ENCODE data around the gene RUNX1.

The RUNX1 gene

GRCh38 chr21:35010447-35010846, 38.7 kb downstream of the RUNX1 start:
- Histone ChIP-seq H3K27ac (ENCODE audit: low read length) (no peak overlapping the region), H3K36me3 (ENCODE audit: insufficient read depth, low read depth, low read length) (no peaks in the 10 kb centered on the region), H3K9me3 (ENCODE audit: insufficient read depth, low read depth, low read length) (no peaks in the 10 kb centered on the region), H3K4me3 (ENCODE audit: low read length) (no peak overlapping the region), H3K9ac (ENCODE audit: low read depth, low read length) (no peak overlapping the region), H3K4me1 (ENCODE audit: insufficient read depth, low read length) (no peaks in the 10 kb centered on the region), H3K27me3 (ENCODE audit: insufficient read depth, low read length) (no peaks in the 10 kb centered on the region)

DNA sequence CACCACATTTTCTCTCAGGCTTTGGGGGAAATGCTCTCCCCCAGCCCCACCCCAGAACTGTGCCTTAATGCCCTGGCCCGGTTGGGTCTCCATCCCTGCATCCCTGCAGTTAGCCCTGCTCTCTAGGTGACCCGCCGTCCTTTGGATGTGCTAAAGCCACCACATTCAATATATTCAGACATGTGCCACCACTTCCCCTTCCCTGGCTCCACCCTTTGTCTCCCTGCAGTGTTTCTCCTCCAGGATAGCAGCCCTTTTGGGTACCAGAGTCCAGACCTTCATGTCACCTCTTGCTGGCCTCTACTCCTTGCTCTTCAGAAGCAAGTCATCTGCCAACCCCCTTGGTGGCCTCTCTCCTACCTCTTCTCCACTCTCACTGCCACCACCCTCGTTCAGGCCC, 41.8 kb downstream of the RUNX1 start:
- Histone ChIP-seq H3K36me3 (ENCODE audit: insufficient read depth, low read depth, low read length) (no peaks in the 10 kb centered on the region), H3K9me3 (ENCODE audit: insufficient read depth, low read depth, low read length) (no peaks in the 10 kb centered on the region), H3K27me3 (ENCODE audit: insufficient read depth, low read length) (no peaks in the 10 kb centered on the region), H3K4me3 (ENCODE audit: low read length) (no peak overlapping the region), H3K4me1 (ENCODE audit: insufficient read depth, low read length) (no peaks in the 10 kb centered on the region), H3K27ac (ENCODE audit: low read length) (no peak overlapping the region), H3K9ac (ENCODE audit: low read depth, low read length) (no peak overlapping the region)

GRCh38 chr21:35006771-35007170, 42.3 kb downstream of the RUNX1 start:
- Histone ChIP-seq H3K27ac (ENCODE audit: low read length) (no peak overlapping the region), H3K36me3 (ENCODE audit: insufficient read depth, low read depth, low read length) (no peaks in the 10 kb centered on the region), H3K4me3 (ENCODE audit: low read length) (no peak overlapping the region), H3K27me3 (ENCODE audit: insufficient read depth, low read length) (no peaks in the 10 kb centered on the region), H3K4me1 (ENCODE audit: insufficient read depth, low read length) (no peaks in the 10 kb centered on the region), H3K9me3 (ENCODE audit: insufficient read depth, low read depth, low read length) (no peaks in the 10 kb centered on the region), H3K9ac (ENCODE audit: low read depth, low read length) (no peak overlapping the region)

DNA sequence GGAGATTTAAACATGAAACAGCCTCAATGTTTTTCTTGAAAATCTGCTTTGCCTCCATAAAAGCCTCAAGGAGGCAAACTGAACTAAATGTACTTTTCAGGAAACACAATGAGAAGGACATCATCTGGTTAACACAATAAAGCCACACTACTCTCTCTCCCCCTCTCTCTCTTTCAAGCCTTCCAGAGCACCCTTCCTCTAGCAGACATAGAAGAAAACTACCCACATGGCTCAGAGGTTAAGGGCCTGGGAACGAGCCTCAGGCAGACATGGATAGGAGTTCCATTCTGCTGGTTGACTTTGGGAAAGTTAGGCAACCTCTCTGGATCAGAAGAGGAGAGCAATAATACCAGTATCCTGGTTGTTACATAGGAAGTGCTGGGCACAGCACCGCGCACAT, 42.9 kb downstream of the RUNX1 start:
- H3K27ac ChIP-seq (ENCODE audit: low read length) = no peak overlapping the region
- no peaks in the 10 kb centered on the region for H3K36me3 ChIP-seq (ENCODE audit: insufficient read depth, low read depth, low read length)
- H3K27me3 ChIP-seq (ENCODE audit: insufficient read depth, low read length) = no peaks in the 10 kb centered on the region
- no peak overlapping the region for H3K4me3 ChIP-seq (ENCODE audit: low read length)
- H3K9me3 ChIP-seq (ENCODE audit: insufficient read depth, low read depth, low read length) = no peaks in the 10 kb centered on the region
- H3K9ac ChIP-seq (ENCODE audit: low read depth, low read length) = no peak overlapping the region
- H3K4me1 ChIP-seq (ENCODE audit: insufficient read depth, low read length) = no peaks in the 10 kb centered on the region

- no peak overlapping the region for H3K4me3 ChIP-seq (ENCODE audit: low read length)
- no peaks in the 10 kb centered on the region for H3K36me3 ChIP-seq (ENCODE audit: insufficient read depth, low read depth, low read length)
- no peaks in the 10 kb centered on the region for H3K9me3 ChIP-seq (ENCODE audit: insufficient read depth, low read depth, low read length)
- H3K9ac ChIP-seq (ENCODE audit: low read depth, low read length) = no peak overlapping the region
- no peak overlapping the region for H3K27ac ChIP-seq (ENCODE audit: low read length)
- no peaks in the 10 kb centered on the region for H3K27me3 ChIP-seq (ENCODE audit: insufficient read depth, low read length)
- no peaks in the 10 kb centered on the region for H3K4me1 ChIP-seq (ENCODE audit: insufficient read depth, low read length)
Observed at GRCh38 chr21:35005560-35006224, 43.4 kb downstream of the RUNX1 start.

DNA sequence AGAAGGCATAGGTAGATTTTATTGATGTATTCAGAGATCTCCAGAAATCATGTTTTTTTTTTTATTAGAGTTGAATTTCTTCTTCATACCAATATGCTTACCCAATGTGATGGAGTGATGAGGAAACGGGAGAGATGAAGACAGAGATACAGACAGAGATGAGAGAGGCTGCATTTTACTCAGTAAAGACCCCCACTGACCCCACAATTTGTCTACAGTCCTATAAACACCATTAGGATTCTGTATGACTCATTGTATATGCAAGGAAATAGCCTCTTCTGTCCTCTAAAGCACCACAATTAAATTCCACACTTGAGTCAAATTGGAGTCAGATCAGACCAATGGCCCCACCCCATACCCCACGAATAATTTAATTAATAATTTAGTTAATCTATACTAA, 44.0 kb downstream of the RUNX1 start:
- H3K36me3 ChIP-seq (ENCODE audit: insufficient read depth, low read depth, low read length) = no peaks in the 10 kb centered on the region
- H3K27me3 ChIP-seq (ENCODE audit: insufficient read depth, low read length) = no peaks in the 10 kb centered on the region
- no peaks in the 10 kb centered on the region for H3K4me1 ChIP-seq (ENCODE audit: insufficient read depth, low read length)
- H3K9me3 ChIP-seq (ENCODE audit: insufficient read depth, low read depth, low read length) = no peaks in the 10 kb centered on the region
- no peak overlapping the region for H3K9ac ChIP-seq (ENCODE audit: low read depth, low read length)
- no peak overlapping the region for H3K4me3 ChIP-seq (ENCODE audit: low read length)
- no peak overlapping the region for H3K27ac ChIP-seq (ENCODE audit: low read length)

DNA sequence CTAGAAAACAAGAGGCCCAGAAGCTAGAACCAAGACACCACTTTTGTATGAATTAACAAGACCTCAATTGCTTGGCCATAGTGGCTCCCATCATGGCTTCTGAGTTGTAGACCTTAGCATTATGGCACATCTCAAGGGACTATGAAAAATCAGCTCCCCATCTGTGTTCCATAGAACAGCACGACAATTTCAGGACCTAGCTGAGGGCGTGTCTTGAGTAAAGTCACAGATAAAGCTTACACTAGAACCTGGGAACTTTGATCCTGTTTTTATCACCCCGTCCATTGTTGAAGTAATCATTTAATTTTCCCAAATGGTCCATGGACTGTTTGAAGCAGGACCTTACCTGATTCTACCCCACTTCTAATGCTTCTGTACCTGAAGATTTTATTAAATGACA, 44.8 kb downstream of the RUNX1 start:
- Histone ChIP-seq H3K36me3 (ENCODE audit: insufficient read depth, low read depth, low read length) (no peaks in the 10 kb centered on the region), H3K4me1 (ENCODE audit: insufficient read depth, low read length) (no peaks in the 10 kb centered on the region), H3K4me3 (ENCODE audit: low read length) (no peak overlapping the region), H3K9ac (ENCODE audit: low read depth, low read length) (no peak overlapping the region), H3K27ac (ENCODE audit: low read length) (no peak overlapping the region), H3K9me3 (ENCODE audit: insufficient read depth, low read depth, low read length) (no peaks in the 10 kb centered on the region), H3K27me3 (ENCODE audit: insufficient read depth, low read length) (no peaks in the 10 kb centered on the region)

GRCh38 chr21:35002879-35003722, 46.0 kb downstream of the RUNX1 start:
- Histone ChIP-seq H3K27ac (ENCODE audit: low read length) (no peak overlapping the region), H3K27me3 (ENCODE audit: insufficient read depth, low read length) (no peaks in the 10 kb centered on the region), H3K36me3 (ENCODE audit: insufficient read depth, low read depth, low read length) (no peaks in the 10 kb centered on the region), H3K9me3 (ENCODE audit: insufficient read depth, low read depth, low read length) (no peaks in the 10 kb centered on the region), H3K4me1 (ENCODE audit: insufficient read depth, low read length) (no peaks in the 10 kb centered on the region), H3K4me3 (ENCODE audit: low read length) (no peak overlapping the region), H3K9ac (ENCODE audit: low read depth, low read length) (no peak overlapping the region)

DNA sequence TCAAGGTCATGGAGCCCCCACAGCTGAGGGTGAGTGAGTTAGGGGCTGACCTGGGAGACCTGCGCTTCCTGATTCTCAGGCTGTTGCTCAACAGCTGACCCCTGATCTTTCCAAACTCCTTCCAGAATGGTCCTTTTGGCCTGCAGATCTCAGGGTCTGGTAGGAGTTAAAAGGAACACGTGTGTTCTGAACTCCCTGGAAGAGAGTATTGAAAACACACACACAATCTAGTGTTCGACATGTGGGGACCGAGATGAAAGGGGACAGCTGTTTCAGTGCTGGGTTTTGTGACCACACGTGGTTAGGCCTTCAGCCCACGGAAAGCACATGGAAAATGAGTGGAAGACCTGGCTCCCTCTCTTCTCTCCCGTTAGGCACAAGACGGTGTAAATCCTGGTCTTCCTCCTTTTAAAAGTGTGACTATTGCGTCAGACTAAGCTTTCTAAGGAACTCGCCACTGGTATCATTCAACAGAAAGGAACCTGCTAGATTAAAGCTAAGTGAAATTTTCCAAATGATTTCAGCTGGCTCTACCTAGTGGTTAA, 49.6 kb downstream of the RUNX1 start:
- Histone ChIP-seq H3K4me1 (ENCODE audit: insufficient read depth, low read length) (no peaks in the 10 kb centered on the region), H3K9ac (ENCODE audit: low read depth, low read length) (no peak overlapping the region), H3K9me3 (ENCODE audit: insufficient read depth, low read depth, low read length) (no peaks in the 10 kb centered on the region), H3K36me3 (ENCODE audit: insufficient read depth, low read depth, low read length) (no peaks in the 10 kb centered on the region), H3K4me3 (ENCODE audit: low read length) (no peak overlapping the region), H3K27ac (ENCODE audit: low read length) (no peak overlapping the region), H3K27me3 (ENCODE audit: insufficient read depth, low read length) (no peaks in the 10 kb centered on the region)

DNA sequence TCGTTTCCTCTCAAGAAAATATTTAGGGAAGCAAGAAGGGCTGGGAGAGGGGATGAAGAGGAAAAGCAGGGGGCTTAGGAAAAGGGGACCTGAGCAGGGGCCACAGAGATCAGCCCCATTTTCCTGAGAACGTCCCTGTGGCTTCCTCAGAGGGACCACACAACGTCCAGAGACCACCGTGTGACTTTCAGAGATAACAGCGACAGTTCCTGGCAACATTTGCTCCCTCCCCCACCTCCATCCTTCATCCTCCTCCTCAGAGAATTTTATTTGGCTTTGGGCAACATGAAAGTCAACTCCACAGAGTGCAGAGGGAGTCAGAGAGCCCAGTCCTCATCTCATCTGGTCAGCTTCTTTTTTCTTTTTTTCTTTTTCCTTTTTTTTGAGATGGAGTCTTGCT, 50.9 kb downstream of the RUNX1 start:
- no peak overlapping the region for H3K4me3 ChIP-seq (ENCODE audit: low read length)
- H3K36me3 ChIP-seq (ENCODE audit: insufficient read depth, low read depth, low read length) = no peaks in the 10 kb centered on the region
- H3K27ac ChIP-seq (ENCODE audit: low read length) = no peak overlapping the region
- H3K4me1 ChIP-seq (ENCODE audit: insufficient read depth, low read length) = no peaks in the 10 kb centered on the region
- no peaks in the 10 kb centered on the region for H3K9me3 ChIP-seq (ENCODE audit: insufficient read depth, low read depth, low read length)
- no peak overlapping the region for H3K9ac ChIP-seq (ENCODE audit: low read depth, low read length)
- H3K27me3 ChIP-seq (ENCODE audit: insufficient read depth, low read length) = no peaks in the 10 kb centered on the region

DNA sequence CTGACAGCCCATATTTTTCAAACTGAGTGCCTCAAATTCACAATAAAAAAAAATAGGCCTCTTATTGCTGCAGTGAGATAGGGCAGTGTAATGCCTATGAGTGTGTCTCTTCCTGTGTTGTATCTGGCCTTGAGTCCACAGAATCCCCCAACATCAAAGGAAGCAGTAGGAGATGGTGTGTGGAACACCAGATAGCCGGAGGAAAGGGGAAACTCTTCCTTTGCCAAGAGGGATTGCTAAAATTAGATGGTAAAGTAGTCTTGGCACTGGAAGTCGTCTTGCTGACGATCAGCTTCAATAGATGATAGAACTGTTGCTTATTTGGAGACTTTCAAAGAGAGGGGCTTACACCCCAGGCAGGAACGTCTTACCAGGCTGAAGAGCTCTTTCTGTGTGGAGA, 51.8 kb downstream of the RUNX1 start:
- Histone ChIP-seq H3K4me1 (ENCODE audit: insufficient read depth, low read length) (no peaks in the 10 kb centered on the region), H3K9ac (ENCODE audit: low read depth, low read length) (no peak overlapping the region), H3K9me3 (ENCODE audit: insufficient read depth, low read depth, low read length) (no peaks in the 10 kb centered on the region), H3K27ac (ENCODE audit: low read length) (no peak overlapping the region), H3K36me3 (ENCODE audit: insufficient read depth, low read depth, low read length) (no peaks in the 10 kb centered on the region), H3K4me3 (ENCODE audit: low read length) (no peak overlapping the region), H3K27me3 (ENCODE audit: insufficient read depth, low read length) (no peaks in the 10 kb centered on the region)
